Astrocyte (in vitro differentiated cells and primary cell): ENCODE data around the gene MREG. TPM values are rescaled to one million over a fixed set of nuclear protein-coding genes. Genes with fewer than 3 reads are reported as not detected.

Experiments used
- DNase-seq: peaks from one replicate; pipeline ENCODE4 v3.0.0-alpha.2; 2010; ENCODE audit warnings: low read depth
- FAIRE-seq: peaks from 2 replicates; lab custom pipeline; 2011; peaks lifted over from hg19 to GRCh38; lab: Jason Lieb, UNC
- H2AFZ ChIP-seq: 2 replicates; pipeline ENCODE4 v1.6.0; 2012; ENCODE audit warnings: low read depth, low read length, inconsistent platforms
- H3K27ac ChIP-seq: 2 replicates; pipeline ENCODE4 v1.5.1; 2011; ENCODE audit warnings: low read depth, low read length, inconsistent platforms
- H3K27me3 ChIP-seq: 2 replicates; pipeline ENCODE4 v1.6.0; 2011; ENCODE audit warnings: low read length, inconsistent platforms; ENCODE audit not compliant: insufficient read depth
- H3K36me3 ChIP-seq: 2 replicates; pipeline ENCODE4 v1.5.1; 2011; ENCODE audit warnings: low read length, inconsistent platforms; ENCODE audit not compliant: insufficient read depth
- H3K4me1 ChIP-seq: 2 replicates; pipeline ENCODE4 v1.5.1; 2011; ENCODE audit warnings: low read length, inconsistent platforms; ENCODE audit not compliant: insufficient read depth
- H3K4me2 ChIP-seq: 2 replicates; pipeline ENCODE4 v1.6.0; 2012; ENCODE audit warnings: low read length, inconsistent platforms
- H3K4me3 ChIP-seq: 2 replicates; pipeline ENCODE4 v1.5.1; 2011; ENCODE audit warnings: low read depth, mild to moderate bottlenecking, low read length, inconsistent platforms; ENCODE audit not compliant: insufficient read depth
- H3K79me2 ChIP-seq: 2 replicates; pipeline ENCODE4 v1.6.0; 2012; ENCODE audit warnings: mild to moderate bottlenecking, low read length, inconsistent platforms; ENCODE audit not compliant: insufficient read depth
- H3K9ac ChIP-seq: 2 replicates; pipeline ENCODE4 v1.6.0; 2012; ENCODE audit warnings: mild to moderate bottlenecking, low read length, inconsistent platforms
- H3K9me3 ChIP-seq: 2 replicates; pipeline ENCODE4 v1.5.1; 2012; ENCODE audit warnings: low read depth, mild to moderate bottlenecking, low read length, inconsistent platforms; ENCODE audit not compliant: insufficient read depth
- H4K20me1 ChIP-seq: 2 replicates; pipeline ENCODE4 v1.6.0; 2012; ENCODE audit warnings: low read length, inconsistent platforms; ENCODE audit not compliant: insufficient read depth
- H3K27ac Mint-ChIP-seq: one replicate; pipeline ENCODE4 v1.8.0; 2021; ENCODE audit warnings: mild to moderate bottlenecking, mixed read lengths; ENCODE audit not compliant: unreplicated experiment
- H3K27me3 Mint-ChIP-seq: one replicate; pipeline ENCODE4 v1.8.0; 2021; ENCODE audit warnings: low read depth, mixed read lengths; ENCODE audit not compliant: unreplicated experiment
- H3K36me3 Mint-ChIP-seq: one replicate; pipeline ENCODE4 v1.8.0; 2021; ENCODE audit warnings: low read depth, mixed read lengths; ENCODE audit not compliant: unreplicated experiment
- H3K4me1 Mint-ChIP-seq: one replicate; pipeline ENCODE4 v1.8.0; 2021; ENCODE audit warnings: low read depth, mixed read lengths; ENCODE audit not compliant: unreplicated experiment
- H3K4me3 Mint-ChIP-seq: one replicate; pipeline ENCODE4 v1.8.0; 2021; ENCODE audit warnings: mild to moderate bottlenecking, moderate library complexity, mixed read lengths; ENCODE audit not compliant: unreplicated experiment
- H3K9me3 Mint-ChIP-seq: one replicate; pipeline ENCODE4 v1.8.0; 2021; ENCODE audit warnings: mild to moderate bottlenecking, mixed read lengths; ENCODE audit not compliant: unreplicated experiment
- CTCF ChIP-seq: IDR thresholded peaks from 2 replicates; pipeline ENCODE4 v1.5.1; 2011; ENCODE audit warnings: low read depth, mild to moderate bottlenecking, inconsistent platforms, low read length, moderate library complexity; ENCODE audit not compliant: insufficient read depth
- EZH2 ChIP-seq: IDR thresholded peaks from 2 replicates; pipeline ENCODE4 v1.6.1; 2012; ENCODE audit warnings: mild to moderate bottlenecking, low read length, inconsistent platforms; ENCODE audit not compliant: insufficient read depth
- total RNA-seq: library from RNA; stranded (reverse); gene quantifications from 2 replicates; pipeline ENCODE4 v1.2.1, GENCODE V29; 2021

MREG gene
- total RNA-seq, 1 donor from 2014 or later: 7.8 TPM

DNA sequence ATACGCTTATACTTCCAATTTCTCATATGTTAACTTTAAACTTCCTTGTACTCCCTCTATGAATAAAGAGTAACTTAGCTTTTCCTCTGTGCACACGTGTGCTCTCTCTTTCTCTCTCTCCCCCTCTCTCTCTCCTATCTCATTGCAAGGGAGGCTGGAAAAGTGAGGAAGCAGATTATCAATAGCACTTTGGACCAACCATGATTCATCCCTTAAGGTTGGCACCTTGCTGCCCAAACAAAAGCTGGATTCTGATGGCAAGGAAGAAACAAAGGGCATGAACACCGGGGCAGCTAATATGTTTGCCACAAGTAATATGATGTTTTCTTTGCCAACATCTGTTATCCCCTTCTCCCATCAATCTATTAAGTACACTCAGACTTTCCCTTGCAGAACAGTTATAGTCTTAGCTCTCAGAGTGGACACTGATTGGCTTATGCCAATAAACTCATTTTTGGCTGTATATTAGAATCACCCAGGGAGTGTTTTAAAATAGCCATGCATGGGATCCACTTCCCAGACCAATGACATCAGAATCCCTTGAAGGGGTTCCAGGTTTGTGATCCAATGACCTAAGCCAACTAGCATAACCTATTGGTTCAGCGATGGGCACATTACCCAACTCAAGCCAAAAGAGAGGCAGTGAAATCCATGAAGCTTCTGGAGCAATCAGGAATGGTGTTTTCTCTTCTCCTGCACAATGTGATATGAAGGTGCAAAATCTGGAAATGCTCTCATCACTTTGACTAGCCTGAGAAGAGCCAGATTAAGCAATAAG lies 60.3 kb downstream of the MREG start:
- Histone ChIP-seq H3K4me3 (no peak overlapping the region), H3K9me3 (no peaks in the 10 kb centered on the region), H3K79me2 (no peaks in the 10 kb centered on the region), H3K36me3 (no peaks in the 10 kb centered on the region), H3K27me3 (no peaks in the 10 kb centered on the region), H4K20me1 (no peaks in the 10 kb centered on the region), H2AFZ (no peak overlapping the region), H3K4me2 (no peak overlapping the region), H3K4me1 (no peaks in the 10 kb centered on the region), H3K27ac (no peak overlapping the region), H3K9ac (no peak overlapping the region)
- Mint-ChIP-seq H3K4me1 (peaks cover 2% of the 10 kb centered on the region), H3K9me3 (no peaks in the 10 kb centered on the region), H3K27me3 (no peaks in the 10 kb centered on the region), H3K4me3 (no peak overlapping the region), H3K36me3 (no peaks in the 10 kb centered on the region), H3K27ac (no peak overlapping the region)
- no peak for TF ChIP-seq CTCF
- no peak for TF ChIP-seq EZH2
- DNase-seq: no peak
- FAIRE-seq: no peak

DNA sequence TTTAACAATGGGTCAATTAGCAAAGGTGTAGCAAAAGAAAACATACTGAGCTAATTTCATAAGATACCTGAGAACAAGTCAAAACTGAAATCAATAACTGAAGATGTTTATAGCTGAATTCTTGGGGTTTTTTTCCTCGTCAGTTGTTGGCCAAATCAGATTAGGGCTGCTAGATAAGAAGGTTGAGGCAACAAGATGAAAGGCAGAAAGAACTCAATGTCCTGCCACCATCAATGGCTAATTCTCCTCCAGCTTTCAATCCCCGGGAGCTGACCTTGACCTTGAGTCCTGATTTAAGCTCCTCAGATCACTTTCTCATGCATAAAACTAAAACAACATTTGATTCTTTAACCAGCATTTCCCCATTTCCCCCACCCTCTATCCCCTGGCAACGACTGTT lies 61.8 kb downstream of the MREG start:
- Mint-ChIP-seq H3K4me1 (peaks cover 2% of the 10 kb centered on the region), H3K27ac (no peak overlapping the region), H3K27me3 (no peaks in the 10 kb centered on the region), H3K9me3 (no peaks in the 10 kb centered on the region), H3K4me3 (no peak overlapping the region), H3K36me3 (no peaks in the 10 kb centered on the region)
- DNase-seq (no peak), FAIRE-seq (no peak)
- Histone ChIP-seq H3K79me2 (no peaks in the 10 kb centered on the region), H3K4me1 (no peaks in the 10 kb centered on the region), H2AFZ (no peak overlapping the region), H3K9ac (no peak overlapping the region), H3K4me3 (no peak overlapping the region), H3K27me3 (no peaks in the 10 kb centered on the region), H3K4me2 (no peak overlapping the region), H3K9me3 (no peaks in the 10 kb centered on the region), H4K20me1 (no peaks in the 10 kb centered on the region), H3K36me3 (no peaks in the 10 kb centered on the region), H3K27ac (no peak overlapping the region)
- TF ChIP-seq EZH2: no peak
- TF ChIP-seq CTCF: no peak

DNA sequence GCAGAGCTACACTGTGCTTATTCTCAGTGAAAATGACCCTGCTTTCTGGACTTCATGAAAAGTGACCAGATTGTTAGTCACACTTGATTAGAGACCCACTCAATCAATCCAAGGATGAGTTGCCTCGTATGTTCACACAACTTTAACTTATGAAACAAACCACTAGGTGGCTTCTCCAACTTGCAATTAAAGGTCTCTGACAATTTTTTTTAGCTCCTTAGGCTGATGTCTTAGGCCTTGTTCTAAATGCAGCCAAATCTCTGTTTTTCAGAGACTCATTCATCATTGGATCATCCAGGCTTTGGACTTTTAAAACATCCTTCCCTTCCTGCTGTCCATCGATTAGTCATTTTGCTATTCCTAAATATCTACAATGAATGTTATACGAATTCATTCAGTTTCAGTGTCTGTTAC lies 63.4 kb downstream of the MREG start:
- Mint-ChIP-seq H3K27me3 (no peaks in the 10 kb centered on the region), H3K36me3 (peaks cover 2% of the 10 kb centered on the region), H3K9me3 (no peaks in the 10 kb centered on the region), H3K27ac (no peak overlapping the region), H3K4me1 (peaks cover 1% of the 10 kb centered on the region), H3K4me3 (no peak overlapping the region)
- H3K36me3 ChIP-seq: no peaks in the 10 kb centered on the region
- no peak overlapping the region for H3K9ac ChIP-seq
- H3K27ac ChIP-seq: no peak overlapping the region
- H2AFZ ChIP-seq: no peak overlapping the region
- no peaks in the 10 kb centered on the region for H3K79me2 ChIP-seq
- DNase-seq (peak; percentile 39), FAIRE-seq (no peak)
- H3K27me3 ChIP-seq: no peaks in the 10 kb centered on the region
- TF ChIP-seq EZH2 (no peak), CTCF (peak; percentile 69)
- no peaks in the 10 kb centered on the region for H3K9me3 ChIP-seq
- no peaks in the 10 kb centered on the region for H3K4me1 ChIP-seq
- H3K4me3 ChIP-seq: no peak overlapping the region
- H4K20me1 ChIP-seq: no peaks in the 10 kb centered on the region
- no peak overlapping the region for H3K4me2 ChIP-seq
